Activated CD4-positive, alpha-beta T cell treated with anti-CD3 and anti-CD28 coated beads, Interleukin-2, amount 50 U/mL, for 1 hour (primary cell): ENCODE measurements around the gene PIK3C2G.
"Not testable (repeated sequence)": the region's sequence is repeated elsewhere in the genome, so short reads cannot be mapped to it uniquely, and the experiment has no call there.

Source experiments
- DNase-seq: peaks from one replicate; pipeline ENCODE4 v3.0.0-alpha.2; 2020

The PIK3C2G gene

DNA sequence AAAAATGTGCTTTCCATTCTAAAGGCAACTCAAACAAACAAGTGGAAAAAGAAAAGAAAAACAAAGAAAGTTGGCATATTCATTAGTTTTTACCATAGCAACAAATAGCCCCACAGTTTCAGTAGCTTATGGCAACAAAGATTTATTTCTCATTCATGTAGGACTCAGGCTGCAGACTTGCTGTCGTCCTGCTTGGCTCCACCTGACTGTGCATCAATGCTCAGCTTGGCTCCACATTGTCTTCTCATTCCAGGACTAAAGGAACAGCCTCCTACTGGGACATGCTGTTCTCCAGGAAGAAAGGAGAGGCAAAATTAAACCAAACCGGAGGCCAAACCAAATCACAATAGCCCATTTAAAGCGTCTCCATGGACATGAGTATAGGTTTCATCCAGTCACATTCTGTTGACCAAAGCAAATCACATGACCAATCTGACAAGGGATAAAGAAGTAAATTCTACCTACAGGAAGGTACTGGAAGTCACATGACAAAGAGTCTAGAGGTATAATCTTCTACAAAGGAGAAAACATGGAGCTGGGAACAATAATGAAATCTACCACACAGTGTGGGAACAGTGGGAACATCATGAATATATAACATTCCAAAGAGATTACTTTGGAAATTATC lies 222.5 kb downstream of the PIK3C2G start:
- DNase-seq = no peak

GRCh38 chr12:18486036-18486435 lies 224.7 kb downstream of the PIK3C2G start:
- no peak for DNase-seq

DNA sequence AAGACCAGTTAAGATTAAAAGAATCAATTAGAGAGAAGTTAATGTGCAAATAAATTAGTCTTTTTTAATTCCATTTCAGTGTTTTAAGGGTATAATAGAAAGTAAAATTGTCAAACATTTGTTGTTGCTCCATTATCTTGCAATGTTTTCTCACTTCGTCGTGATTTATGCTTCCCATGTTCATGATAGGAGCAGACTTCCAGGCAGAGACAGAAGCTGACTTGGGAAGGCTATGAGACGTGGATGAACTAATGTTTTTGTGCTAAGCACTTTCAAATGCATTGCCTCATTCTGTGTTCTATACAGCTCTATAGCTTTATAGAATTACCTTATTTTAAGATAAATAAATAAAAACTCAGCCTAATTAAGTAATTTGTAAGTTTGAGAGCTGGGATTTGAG lies 226.2 kb downstream of the PIK3C2G start:
- no peak for DNase-seq

DNA sequence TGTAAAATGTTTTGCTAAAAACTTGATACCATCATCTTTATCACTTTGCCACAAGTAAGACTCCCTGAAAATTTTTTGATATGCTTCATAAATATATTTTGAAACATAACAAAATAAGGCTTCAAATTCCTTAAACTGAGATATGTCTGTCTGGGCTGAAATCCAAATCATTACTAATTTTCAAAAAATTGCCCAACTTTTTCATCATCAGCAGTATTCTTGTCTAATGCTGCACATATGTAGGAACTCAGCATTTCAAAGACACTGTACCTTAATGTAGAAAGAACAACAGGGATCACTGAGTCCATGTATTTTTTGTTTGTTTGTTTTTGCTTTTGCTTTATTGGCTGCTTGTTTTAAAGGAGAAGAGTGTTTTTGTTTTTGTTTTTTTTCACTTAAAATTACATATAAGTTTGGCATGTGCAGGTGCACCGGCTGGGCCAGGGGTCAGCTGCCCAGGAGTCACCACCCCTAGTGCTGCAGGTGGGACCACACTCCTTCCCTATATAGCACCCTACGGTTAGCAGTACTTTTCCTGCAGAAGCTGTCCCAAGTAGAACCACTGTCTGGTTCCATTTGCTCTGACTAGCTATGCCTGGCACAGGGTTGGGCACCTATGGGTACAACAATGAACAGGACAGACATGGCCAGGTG lies 231.2 kb downstream of the PIK3C2G start:
- no peak for DNase-seq

GRCh38 chr12:18496156-18496555 lies 234.8 kb downstream of the PIK3C2G start:
- no peak for DNase-seq

GRCh38 chr12:18500160-18500574 lies 238.8 kb downstream of the PIK3C2G start:
- DNase-seq = not testable (repeated sequence)

DNA sequence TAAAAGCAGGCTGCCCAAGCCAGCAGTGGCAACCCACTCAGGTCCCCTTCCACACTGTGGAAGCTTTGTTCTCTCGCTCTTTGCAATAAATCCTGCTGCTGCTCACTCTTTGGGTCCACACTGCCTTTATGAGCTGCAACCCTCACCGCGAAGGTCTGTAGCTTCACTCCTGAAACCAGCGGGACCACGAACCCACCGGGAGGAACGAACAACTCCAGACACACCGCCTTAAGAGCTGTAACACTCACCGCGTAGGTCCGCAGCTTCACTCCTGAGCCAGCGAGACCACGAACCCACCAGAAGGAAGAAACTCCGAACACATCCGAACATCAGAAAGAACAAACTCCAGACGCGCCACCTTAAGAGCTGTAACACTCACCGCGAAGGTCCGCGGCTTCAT lies 239.4 kb downstream of the PIK3C2G start:
- not testable (repeated sequence) for DNase-seq

- no peak for DNase-seq
Measured at GRCh38 chr12:18502422-18502968, 241.2 kb downstream of the PIK3C2G start.

- no peak for DNase-seq
Measured at GRCh38 chr12:18521461-18521860, 260.1 kb downstream of the PIK3C2G start.

GRCh38 chr12:18522806-18523205 lies 261.5 kb downstream of the PIK3C2G start:
- no peak for DNase-seq

DNA sequence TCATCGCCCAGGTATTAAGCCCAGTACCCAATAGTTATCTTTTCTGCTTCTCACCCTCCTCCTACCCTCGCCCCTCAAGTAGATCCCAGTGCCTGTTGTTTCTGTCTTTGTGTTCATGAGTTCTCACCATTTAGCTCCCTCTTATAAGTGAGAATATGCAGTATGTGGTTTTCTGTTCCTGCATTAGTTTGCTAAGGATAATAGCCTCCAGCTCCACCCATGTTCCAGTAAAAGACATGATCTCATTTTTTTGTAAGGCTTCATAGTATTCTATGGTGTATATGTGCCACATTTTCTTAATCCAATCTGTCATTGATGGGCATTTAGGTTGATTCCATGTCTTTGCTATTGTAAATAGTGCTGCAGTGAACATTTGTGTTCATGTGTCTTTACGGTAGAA lies 281.2 kb downstream of the PIK3C2G start:
- not testable (repeated sequence) for DNase-seq

- no peak for DNase-seq
Measured at GRCh38 chr12:18546399-18546798, 285.1 kb downstream of the PIK3C2G start.

GRCh38 chr12:18549598-18549997 lies 288.3 kb downstream of the PIK3C2G start:
- no peak for DNase-seq

DNA sequence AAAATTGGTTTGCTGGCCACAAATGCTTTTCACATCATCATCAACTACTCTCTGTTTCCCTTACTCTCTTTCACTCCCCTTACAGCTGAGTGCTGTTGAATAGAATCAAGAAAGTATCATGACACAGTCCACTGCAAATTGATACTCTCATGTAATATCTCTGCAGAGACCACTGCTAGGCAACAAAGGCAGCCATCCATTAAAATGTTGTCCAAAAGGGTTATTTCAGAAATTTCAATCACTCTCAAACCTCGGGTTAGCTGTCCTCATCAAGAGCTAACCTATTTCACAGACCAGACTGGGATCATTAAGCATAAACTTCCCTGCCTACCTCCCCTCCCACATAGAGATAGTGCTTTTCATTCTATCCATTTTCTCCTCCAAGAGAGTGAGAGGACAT lies 289.8 kb downstream of the PIK3C2G start:
- DNase-seq = no peak

DNA sequence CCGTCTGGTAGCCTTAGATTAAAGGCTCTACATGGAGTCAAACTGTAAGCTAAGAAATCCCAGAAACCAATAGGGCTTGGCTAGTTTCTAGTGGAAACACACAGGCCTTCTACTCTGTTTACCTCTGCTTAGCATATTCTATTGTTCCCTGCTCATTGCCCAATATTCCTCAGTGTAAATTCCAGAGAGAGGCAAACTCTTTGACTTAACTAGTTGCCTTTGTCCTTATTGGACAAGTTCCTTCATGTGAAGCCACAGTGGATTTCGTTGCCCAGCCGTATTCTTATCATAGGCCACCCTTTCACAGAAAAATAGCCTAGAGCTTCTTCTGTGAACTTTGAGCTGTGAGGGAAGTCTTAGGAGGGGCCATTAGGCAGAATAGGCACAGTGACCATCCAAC lies 290.4 kb downstream of the PIK3C2G start:
- no peak for DNase-seq

GRCh38 chr12:18552829-18553228 lies 291.5 kb downstream of the PIK3C2G start:
- DNase-seq = no peak

- DNase-seq = no peak
Measured at GRCh38 chr12:18556161-18556560, 294.8 kb downstream of the PIK3C2G start.

DNA sequence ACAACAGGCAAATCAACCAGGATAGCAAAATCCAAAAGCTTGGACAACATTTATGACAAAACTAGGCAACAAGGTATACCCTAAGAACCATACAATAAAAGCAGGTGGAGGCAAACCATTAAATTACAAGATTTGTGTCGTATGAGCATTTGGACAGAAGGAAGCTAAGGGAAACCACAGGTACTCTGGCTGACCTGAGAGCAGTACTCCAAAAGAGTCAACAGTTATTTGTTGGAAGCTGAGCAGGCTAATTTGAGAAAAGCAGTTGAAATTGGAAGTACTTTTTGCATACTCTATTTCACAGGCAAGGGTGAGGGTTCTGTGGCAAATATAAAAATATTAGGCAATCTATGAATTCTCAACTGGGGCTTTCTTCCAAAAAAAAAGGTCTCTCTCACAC lies 297.9 kb downstream of the PIK3C2G start:
- no peak for DNase-seq

GRCh38 chr12:18562531-18562930 lies 301.2 kb downstream of the PIK3C2G start:
- DNase-seq = no peak

DNA sequence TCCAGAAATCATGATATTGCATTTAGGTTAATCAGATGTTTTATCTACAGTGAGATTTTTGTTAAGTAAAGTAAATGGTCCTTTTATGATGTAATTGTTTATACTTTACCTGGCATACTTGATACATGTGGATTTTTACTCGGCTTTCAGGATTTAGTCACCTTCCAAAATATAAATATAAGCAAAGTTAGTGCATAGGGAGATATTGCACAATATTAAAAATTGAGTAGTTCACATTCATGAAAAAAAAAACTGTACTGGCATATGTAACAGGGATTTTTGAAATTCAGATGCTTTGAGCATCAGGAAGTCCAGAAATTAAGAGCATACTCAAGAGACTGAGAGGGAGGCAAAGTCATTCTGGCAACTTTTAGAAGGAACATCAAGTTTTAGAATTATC lies 303.0 kb downstream of the PIK3C2G start:
- no peak for DNase-seq

GRCh38 chr12:18567787-18568186 lies 306.5 kb downstream of the PIK3C2G start:
- no peak for DNase-seq

- no peak for DNase-seq
Measured at GRCh38 chr12:18570543-18570942, 309.2 kb downstream of the PIK3C2G start.

GRCh38 chr12:18576104-18576626 lies 314.8 kb downstream of the PIK3C2G start:
- DNase-seq = no peak

DNA sequence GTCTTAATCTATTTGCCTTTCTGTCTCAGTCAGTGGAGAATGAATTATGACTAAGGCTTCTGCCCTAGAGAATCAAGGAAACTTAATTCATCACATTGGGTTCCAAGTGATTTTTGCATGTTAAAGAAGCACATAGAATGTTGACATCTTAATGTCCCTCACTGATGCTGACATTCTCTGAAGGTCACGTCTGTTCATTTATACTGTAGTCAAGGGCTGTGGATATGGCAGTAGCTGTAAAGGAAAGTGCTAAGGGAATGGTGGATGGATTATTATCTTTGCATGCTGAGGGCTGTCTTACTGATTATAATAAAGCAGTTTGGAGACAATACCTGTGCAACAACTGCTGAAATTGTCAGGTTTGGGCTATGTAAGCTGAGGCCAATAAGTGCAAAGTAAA lies 315.3 kb downstream of the PIK3C2G start:
- no peak for DNase-seq
